ENCODE data around the gene SORCS2.

The SORCS2 gene

GRCh38 chr4:7384003-7384928 lies 191.9 kb downstream of the SORCS2 start:
- H3K4me3 Mint-ChIP-seq: no peak overlapping the region
- peaks cover 5% of the 10 kb centered on the region for H3K4me1 Mint-ChIP-seq
- H3K9me3 Mint-ChIP-seq: no peaks in the 10 kb centered on the region
- DNase-seq (ENCODE audit: low spot score in 2 of 2): no peak
- ATAC-seq: no peak
- no peak overlapping the region for H3K27ac Mint-ChIP-seq
- H3K36me3 Mint-ChIP-seq: no peaks in the 10 kb centered on the region

- Mint-ChIP-seq H3K36me3 (no peaks in the 10 kb centered on the region), H3K4me1 (peaks cover 5% of the 10 kb centered on the region), H3K4me3 (no peak overlapping the region), H3K27ac (no peak overlapping the region), H3K9me3 (no peaks in the 10 kb centered on the region)
- ATAC-seq (no peak), DNase-seq (ENCODE audit: low spot score in 2 of 2) (no peak)
Observed at GRCh38 chr4:7384929-7385890, 192.9 kb downstream of the SORCS2 start.

- DNase-seq (ENCODE audit: low spot score in 2 of 2) (no peak), ATAC-seq (no peak)
- H3K4me3 Mint-ChIP-seq: no peak overlapping the region
- peaks cover 5% of the 10 kb centered on the region for H3K4me1 Mint-ChIP-seq
- no peaks in the 10 kb centered on the region for H3K36me3 Mint-ChIP-seq
- no peaks in the 10 kb centered on the region for H3K9me3 Mint-ChIP-seq
- no peak overlapping the region for H3K27ac Mint-ChIP-seq
Observed at GRCh38 chr4:7387925-7388324, 195.6 kb downstream of the SORCS2 start.

DNA sequence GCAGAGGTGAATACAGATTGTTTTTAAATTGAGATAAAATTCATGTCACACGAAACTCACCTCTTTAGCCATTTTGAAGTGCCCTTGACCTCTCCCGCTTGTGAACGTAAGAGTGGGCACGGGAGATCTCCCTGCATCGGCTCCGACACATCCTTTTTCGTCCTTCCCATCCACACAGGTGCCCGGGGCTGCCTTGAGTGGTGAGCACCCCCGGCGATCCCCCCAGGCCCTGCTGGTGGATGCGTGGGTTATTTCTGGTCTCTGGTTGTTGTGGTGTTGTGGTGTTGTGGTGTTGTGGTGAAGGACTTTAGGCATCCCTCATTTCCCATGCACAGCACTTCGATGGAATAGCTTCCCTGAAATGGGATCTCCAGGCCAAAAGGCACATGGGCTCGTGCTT lies 196.3 kb downstream of the SORCS2 start:
- Mint-ChIP-seq H3K36me3 (no peaks in the 10 kb centered on the region), H3K27ac (no peak overlapping the region), H3K4me3 (no peak overlapping the region), H3K4me1 (peaks cover 5% of the 10 kb centered on the region), H3K9me3 (no peaks in the 10 kb centered on the region)
- DNase-seq (ENCODE audit: low spot score in 2 of 2) (no peak), ATAC-seq (no peak)

GRCh38 chr4:7389101-7389701 lies 196.9 kb downstream of the SORCS2 start:
- ATAC-seq (no peak), DNase-seq (ENCODE audit: low spot score in 2 of 2) (no peak)
- no peaks in the 10 kb centered on the region for H3K36me3 Mint-ChIP-seq
- H3K9me3 Mint-ChIP-seq: no peaks in the 10 kb centered on the region
- no peak overlapping the region for H3K4me3 Mint-ChIP-seq
- H3K27ac Mint-ChIP-seq: peak overlapping the region; percentile 73
- peaks cover 5% of the 10 kb centered on the region for H3K4me1 Mint-ChIP-seq

GRCh38 chr4:7389719-7390118 lies 197.4 kb downstream of the SORCS2 start:
- H3K4me3 Mint-ChIP-seq: no peak overlapping the region
- no peaks in the 10 kb centered on the region for H3K36me3 Mint-ChIP-seq
- H3K9me3 Mint-ChIP-seq: no peaks in the 10 kb centered on the region
- ATAC-seq (no peak), DNase-seq (ENCODE audit: low spot score in 2 of 2) (no peak)
- peak overlapping the region; percentile 73 for H3K27ac Mint-ChIP-seq
- H3K4me1 Mint-ChIP-seq: peaks cover 5% of the 10 kb centered on the region

GRCh38 chr4:7390336-7390735 lies 198.0 kb downstream of the SORCS2 start:
- Mint-ChIP-seq H3K27ac (no peak overlapping the region), H3K9me3 (no peaks in the 10 kb centered on the region), H3K36me3 (no peaks in the 10 kb centered on the region), H3K4me3 (no peak overlapping the region), H3K4me1 (peaks cover 5% of the 10 kb centered on the region)
- ATAC-seq: no peak
- no peak for DNase-seq (ENCODE audit: low spot score in 2 of 2)

GRCh38 chr4:7390906-7391636 lies 198.7 kb downstream of the SORCS2 start:
- ATAC-seq: no peak
- Mint-ChIP-seq H3K36me3 (no peaks in the 10 kb centered on the region), H3K27ac (no peak overlapping the region), H3K4me3 (no peak overlapping the region), H3K9me3 (no peaks in the 10 kb centered on the region), H3K4me1 (peaks cover 5% of the 10 kb centered on the region)
- DNase-seq (ENCODE audit: low spot score in 2 of 2): no peak

DNA sequence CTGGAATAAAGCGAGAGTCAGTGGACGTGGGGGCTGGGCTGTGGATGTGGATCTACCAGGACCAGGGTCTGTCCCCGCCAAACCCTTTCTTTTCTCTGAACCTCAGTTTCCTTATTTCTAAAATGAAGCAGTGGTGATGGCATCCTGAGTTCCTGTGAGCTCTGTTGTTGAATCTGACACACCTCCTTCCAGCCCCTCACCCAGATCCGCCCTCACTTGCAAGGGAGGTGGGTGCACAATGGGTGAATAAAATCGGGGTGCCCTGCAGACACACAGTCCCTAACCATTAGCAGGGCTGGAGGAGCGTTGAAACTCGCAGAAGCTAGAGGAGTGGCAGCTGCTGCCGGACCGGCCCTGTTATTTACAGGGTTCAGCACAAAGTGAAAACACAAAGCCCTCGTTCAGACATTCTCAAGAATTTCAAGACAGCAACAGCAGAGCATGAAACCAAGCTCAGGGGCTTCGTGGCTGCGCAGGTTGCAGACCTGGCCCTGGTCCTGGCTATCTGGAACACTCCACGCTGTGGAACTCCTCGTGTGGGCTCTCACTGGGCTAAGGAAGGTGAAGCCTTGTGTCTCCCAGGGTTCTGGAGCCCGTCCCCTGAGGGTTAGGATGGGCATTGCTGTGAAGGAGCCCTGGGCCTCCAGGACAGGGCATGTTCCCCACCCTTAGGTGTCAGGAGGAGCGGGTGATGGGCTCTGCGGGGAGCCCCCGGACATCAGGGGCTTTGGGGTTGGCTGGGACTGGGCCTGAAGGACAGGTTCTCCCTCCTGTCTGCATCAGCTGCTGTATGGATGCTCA lies 199.5 kb downstream of the SORCS2 start:
- Mint-ChIP-seq H3K9me3 (no peaks in the 10 kb centered on the region), H3K4me1 (peaks cover 5% of the 10 kb centered on the region), H3K4me3 (no peak overlapping the region), H3K36me3 (no peaks in the 10 kb centered on the region), H3K27ac (no peak overlapping the region)
- DNase-seq (ENCODE audit: low spot score in 2 of 2): no peak
- ATAC-seq: no peak

GRCh38 chr4:7392438-7393421 lies 200.4 kb downstream of the SORCS2 start:
- no peaks in the 10 kb centered on the region for H3K36me3 Mint-ChIP-seq
- H3K4me3 Mint-ChIP-seq: no peak overlapping the region
- no peak for ATAC-seq
- H3K4me1 Mint-ChIP-seq: peaks cover 3% of the 10 kb centered on the region
- no peak for DNase-seq (ENCODE audit: low spot score in 2 of 2)
- no peak overlapping the region for H3K27ac Mint-ChIP-seq
- no peaks in the 10 kb centered on the region for H3K9me3 Mint-ChIP-seq

GRCh38 chr4:7393601-7394575 lies 201.6 kb downstream of the SORCS2 start:
- H3K36me3 Mint-ChIP-seq: no peaks in the 10 kb centered on the region
- peaks cover 1% of the 10 kb centered on the region for H3K4me1 Mint-ChIP-seq
- ATAC-seq (no peak), DNase-seq (ENCODE audit: low spot score in 2 of 2) (no peak)
- H3K27ac Mint-ChIP-seq: no peak overlapping the region
- H3K4me3 Mint-ChIP-seq: no peak overlapping the region
- H3K9me3 Mint-ChIP-seq: no peaks in the 10 kb centered on the region

DNA sequence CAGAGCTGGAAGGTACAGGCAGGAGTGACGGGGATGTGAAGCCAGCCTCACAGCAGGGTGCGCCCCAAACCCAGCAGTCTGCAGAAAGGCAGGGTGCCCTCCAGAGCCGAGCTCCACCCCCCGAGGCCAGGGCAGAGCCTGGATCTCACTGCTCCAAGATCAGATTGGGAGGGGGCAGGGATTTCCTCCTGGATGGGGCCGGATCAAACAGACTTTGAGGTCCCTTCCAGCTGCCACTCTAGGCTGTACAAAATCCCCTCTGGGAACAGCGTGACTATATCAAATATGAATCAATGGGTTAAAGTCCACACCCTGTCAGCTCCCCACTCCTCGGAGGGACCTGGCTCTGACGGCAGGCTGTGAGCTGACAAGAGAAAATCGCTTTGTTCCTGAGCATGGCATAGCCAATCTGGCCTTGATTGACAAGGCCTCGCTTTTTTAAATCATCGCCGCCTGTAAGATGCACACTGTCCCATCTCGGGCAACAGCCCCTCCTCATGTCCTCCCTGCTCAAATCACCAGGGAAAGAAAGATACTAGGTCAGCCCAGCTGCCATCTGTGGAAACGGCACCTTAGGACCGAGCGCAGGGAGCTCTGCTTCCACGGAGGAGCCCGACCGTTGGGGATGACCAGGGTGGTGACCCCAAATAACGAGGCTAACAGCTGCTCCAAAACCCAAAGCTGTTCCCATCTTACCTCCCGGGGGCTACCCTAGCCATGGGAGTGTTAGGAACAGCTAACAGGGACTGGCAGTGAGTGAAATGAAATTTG lies 202.5 kb downstream of the SORCS2 start:
- no peaks in the 10 kb centered on the region for H3K9me3 Mint-ChIP-seq
- no peaks in the 10 kb centered on the region for H3K36me3 Mint-ChIP-seq
- ATAC-seq (no peak), DNase-seq (ENCODE audit: low spot score in 2 of 2) (no peak)
- H3K4me3 Mint-ChIP-seq: no peak overlapping the region
- H3K4me1 Mint-ChIP-seq: peaks cover 5% of the 10 kb centered on the region
- no peak overlapping the region for H3K27ac Mint-ChIP-seq
